HEK293 (cell line): ENCODE results near the gene IGFL2.
A peak's percentile ranks its signal among the peaks of the same experiment; 100 is the strongest.
"Not testable (repeated sequence)": the region's sequence is repeated elsewhere in the genome, so short reads cannot be mapped to it uniquely, and the experiment has no call there.

Source experiments
- CTCF ChIA-PET: fragments of 350-600 bp; formaldehyde crosslinking; extraction: SDS; loops from one replicate; lab custom pipeline; 2021; ENCODE audit warnings: antibody characterized with exemption; lab: Yijun Ruan, JAX
- POLR2A ChIA-PET: fragments of 300-600 bp; formaldehyde crosslinking; extraction: SDS; loops from one replicate; lab custom pipeline; 2020; ENCODE audit warnings: antibody characterized with exemption, inconsistent platforms; lab: Yijun Ruan, JAX
- H3K27ac ChIP-seq: fragments of 200-500 bp; sonication (Bioruptor generic); 2 replicates; pipeline ENCODE4 v1.5.1; 2014; ENCODE audit warnings: low read depth, low read length, control low read depth, inconsistent platforms; ENCODE audit errors: extremely low read depth
- H3K36me3 ChIP-seq, 2 experiments: fragments of 200-500 bp in 1 of 2; sonication (Bioruptor generic) in 1 of 2; 1 replicate in 1 of 2; 2 replicates in 1 of 2; pipeline ENCODE4 v1.5.1; 2014 to 2017; ENCODE audit warnings: inconsistent platforms in 2 of 2, low read length in 2 of 2; ENCODE audit not compliant: control insufficient read depth in 2 of 2, insufficient read depth in 1 of 2
- H3K4me1 ChIP-seq: fragments of 200-500 bp; sonication (Bioruptor generic); 2 replicates; pipeline ENCODE4 v1.5.1; 2014; ENCODE audit warnings: mild to moderate bottlenecking, low read length, inconsistent platforms; ENCODE audit not compliant: control insufficient read depth, insufficient read depth
- H3K4me3 ChIP-seq: 2 replicates; pipeline ENCODE4 v1.5.1; 2011; ENCODE audit warnings: low read depth, mild to moderate bottlenecking, control low read depth, low read length, moderate library complexity
- H3K9me3 ChIP-seq: fragments of 200-500 bp; sonication (Bioruptor generic); 2 replicates; pipeline ENCODE4 v1.5.1; 2014; ENCODE audit warnings: low read depth, low read length, inconsistent platforms; ENCODE audit not compliant: control insufficient read depth, insufficient read depth
- EGR2 ChIP-seq: fragments of 450-650 bp; formaldehyde crosslinking; IDR thresholded peaks from 2 replicates; pipeline ENCODE4 v1.5.1; 2016; ENCODE audit warnings: low read depth, missing biosample characterization, missing genetic modification characterization
- MYNN ChIP-seq: fragments of 450-650 bp; formaldehyde crosslinking; IDR thresholded peaks from 2 replicates; pipeline ENCODE4 v1.5.1; 2016; ENCODE audit warnings: missing biosample characterization, missing genetic modification characterization, borderline replicate concordance
- SCRT2 ChIP-seq: fragments of 450-650 bp; formaldehyde crosslinking; IDR thresholded peaks from 2 replicates; pipeline ENCODE4 v1.5.1; 2016; ENCODE audit warnings: missing biosample characterization, missing genetic modification characterization
- ZBTB8A ChIP-seq: fragments of 450-650 bp; formaldehyde crosslinking; IDR thresholded peaks from 2 replicates; pipeline ENCODE4 v1.5.1; 2016; ENCODE audit warnings: missing biosample characterization, missing genetic modification characterization
- ZFHX2 ChIP-seq: fragments of 450-650 bp; formaldehyde crosslinking; conservative IDR thresholded peaks from 2 replicates; pipeline ENCODE4 v1.5.1; 2016; ENCODE audit warnings: missing biosample characterization, missing genetic modification characterization
- ZNF169 ChIP-seq: fragments of 450-650 bp; formaldehyde crosslinking; IDR thresholded peaks from 2 replicates; pipeline ENCODE4 v1.5.1; 2016; ENCODE audit warnings: missing biosample characterization, missing genetic modification characterization
- ZNF202 ChIP-seq: fragments of 450-650 bp; formaldehyde crosslinking; IDR thresholded peaks from 2 replicates; pipeline ENCODE4 v1.5.1; 2016; ENCODE audit warnings: missing biosample characterization, missing genetic modification characterization, borderline replicate concordance
- ZNF280C ChIP-seq: fragments of 450-650 bp; formaldehyde crosslinking; IDR thresholded peaks from 2 replicates; pipeline ENCODE4 v1.5.1; 2016; ENCODE audit warnings: missing biosample characterization, missing genetic modification characterization
- ZNF423 ChIP-seq: fragments of 450-650 bp; formaldehyde crosslinking; IDR thresholded peaks from 2 replicates; pipeline ENCODE4 v1.5.1; 2016; ENCODE audit warnings: missing biosample characterization, missing genetic modification characterization
- ZNF548 ChIP-seq: fragments of 450-650 bp; formaldehyde crosslinking; IDR thresholded peaks from 2 replicates; pipeline ENCODE4 v1.5.1; 2016; ENCODE audit warnings: missing biosample characterization, missing genetic modification characterization
- ZNF549 ChIP-seq: fragments of 450-650 bp; IDR thresholded peaks from 2 replicates; pipeline ENCODE4 v1.5.1; 2018; ENCODE audit warnings: missing biosample characterization, missing genetic modification characterization, mild to moderate bottlenecking, inconsistent platforms, moderate library complexity
- ZNF600 ChIP-seq: fragments of 450-650 bp; formaldehyde crosslinking; IDR thresholded peaks from 2 replicates; pipeline ENCODE4 v1.5.1; 2016; ENCODE audit warnings: missing biosample characterization, missing genetic modification characterization
- TF ChIP-seq, protein P1 (sequence below): fragments of 450-650 bp; formaldehyde crosslinking; IDR thresholded peaks from 2 replicates; pipeline ENCODE4 v1.5.1; 2016; ENCODE audit warnings: missing biosample characterization, missing genetic modification characterization
- TF ChIP-seq, protein P2 (sequence below): fragments of 450-650 bp; formaldehyde crosslinking; IDR thresholded peaks from 2 replicates; pipeline ENCODE4 v1.5.1; 2017; ENCODE audit warnings: missing biosample characterization, missing genetic modification characterization

IGFL2 gene

GRCh38 chr19:46101293-46101692, 46.7 kb upstream of the IGFL2 start:
- ChIA-PET POLR2A (no interaction called here), CTCF (interaction anchor here (0.6 to 1.0 kb wide), 4 partner anchors 13 to 685 kb away, joined by 3 to 4 read pairs (median 4); no protein-coding TSS in a partner anchor)
- H3K36me3 ChIP-seq: no peaks in the 10 kb centered on the region
- H3K4me1 ChIP-seq: no peaks in the 10 kb centered on the region
- no peak overlapping the region for H3K27ac ChIP-seq
- no peak overlapping the region for H3K4me3 ChIP-seq
- H3K9me3 ChIP-seq: no peaks in the 10 kb centered on the region
- TF ChIP-seq SCRT2 (tag by site-specific recombination) (no peak), MYNN (no peak)
- TF ChIP-seq, protein P1, sequence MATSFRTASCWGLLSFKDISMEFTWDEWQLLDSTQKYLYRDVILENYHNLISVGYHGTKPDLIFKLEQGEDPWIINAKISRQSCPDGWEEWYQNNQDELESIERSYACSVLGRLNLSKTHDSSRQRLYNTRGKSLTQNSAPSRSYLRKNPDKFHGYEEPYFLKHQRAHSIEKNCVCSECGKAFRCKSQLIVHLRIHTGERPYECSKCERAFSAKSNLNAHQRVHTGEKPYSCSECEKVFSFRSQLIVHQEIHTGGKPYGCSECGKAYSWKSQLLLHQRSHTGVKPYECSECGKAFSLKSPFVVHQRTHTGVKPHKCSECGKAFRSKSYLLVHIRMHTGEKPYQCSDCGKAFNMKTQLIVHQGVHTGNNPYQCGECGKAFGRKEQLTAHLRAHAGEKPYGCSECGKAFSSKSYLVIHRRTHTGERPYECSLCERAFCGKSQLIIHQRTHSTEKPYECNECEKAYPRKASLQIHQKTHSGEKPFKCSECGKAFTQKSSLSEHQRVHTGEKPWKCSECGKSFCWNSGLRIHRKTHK: no peak
- TF ChIP-seq, protein P2, sequence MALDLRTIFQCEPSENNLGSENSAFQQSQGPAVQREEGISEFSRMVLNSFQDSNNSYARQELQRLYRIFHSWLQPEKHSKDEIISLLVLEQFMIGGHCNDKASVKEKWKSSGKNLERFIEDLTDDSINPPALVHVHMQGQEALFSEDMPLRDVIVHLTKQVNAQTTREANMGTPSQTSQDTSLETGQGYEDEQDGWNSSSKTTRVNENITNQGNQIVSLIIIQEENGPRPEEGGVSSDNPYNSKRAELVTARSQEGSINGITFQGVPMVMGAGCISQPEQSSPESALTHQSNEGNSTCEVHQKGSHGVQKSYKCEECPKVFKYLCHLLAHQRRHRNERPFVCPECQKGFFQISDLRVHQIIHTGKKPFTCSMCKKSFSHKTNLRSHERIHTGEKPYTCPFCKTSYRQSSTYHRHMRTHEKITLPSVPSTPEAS (tag by site-specific recombination): no peak

DNA sequence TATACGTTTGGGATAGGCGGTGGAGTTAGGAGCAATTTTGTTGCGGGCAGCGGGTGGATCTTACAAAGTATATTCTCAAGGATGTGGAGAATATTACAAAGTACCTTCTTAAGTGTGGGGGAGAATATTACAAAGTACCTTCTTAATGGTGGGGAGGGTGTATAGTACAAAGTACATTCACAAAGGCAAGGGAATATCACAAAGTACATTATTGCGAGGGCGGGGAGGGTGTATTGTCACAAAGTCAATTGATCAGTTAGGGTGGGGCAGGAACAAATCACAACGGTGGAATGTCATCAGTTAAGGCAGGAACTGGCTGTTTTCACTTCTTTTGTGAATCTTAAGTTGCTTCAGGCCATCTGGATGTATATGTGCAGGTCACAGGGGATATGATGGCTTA, 45.7 kb upstream of the IGFL2 start:
- H3K27ac ChIP-seq, H3K4me1 ChIP-seq, POLR2A ChIA-PET, H3K4me3 ChIP-seq, H3K9me3 ChIP-seq, H3K36me3 ChIP-seq: not testable (repeated sequence)
- CTCF ChIA-PET: interaction anchor here (0.8 kb wide), 1 partner anchor 20 kb away, joined by 3 read pairs; no protein-coding TSS in a partner anchor

DNA sequence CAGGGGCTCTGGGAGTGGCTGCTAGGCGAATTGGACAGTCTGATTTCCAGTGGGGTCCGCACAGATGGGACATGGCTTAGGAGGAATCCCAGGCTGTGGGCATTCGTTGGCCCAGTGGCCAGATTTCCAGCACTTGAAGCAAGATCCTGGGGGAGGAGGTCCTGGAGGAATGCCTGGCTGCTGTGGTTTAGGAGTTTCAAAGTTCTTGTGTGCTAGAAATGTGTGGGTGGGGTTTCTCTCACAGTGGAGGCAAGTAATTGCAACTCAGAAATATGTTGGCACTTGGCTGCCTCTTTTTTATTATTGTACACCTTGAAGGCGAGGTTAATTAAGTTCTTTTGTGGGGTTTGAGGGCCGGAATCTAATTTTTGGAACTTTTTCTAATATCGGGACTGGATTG, 40.7 kb upstream of the IGFL2 start:
- CTCF ChIA-PET: no interaction called here
- no peaks in the 10 kb centered on the region for H3K4me1 ChIP-seq
- H3K27ac ChIP-seq: no peak overlapping the region
- TF ChIP-seq EGR2 (peak; percentile 37; the same call in 1 of the 2 replicates), ZNF169 (tag by site-specific recombination) (no peak), ZFHX2 (tag by site-specific recombination) (peak; percentile 74)
- no peak overlapping the region for H3K4me3 ChIP-seq
- no peaks in the 10 kb centered on the region for H3K36me3 ChIP-seq
- no peaks in the 10 kb centered on the region for H3K9me3 ChIP-seq
- POLR2A ChIA-PET: no interaction called here

GRCh38 chr19:46109876-46110275, 38.2 kb upstream of the IGFL2 start:
- TF ChIP-seq ZNF202 (no peak), ZNF423 (tag by site-specific recombination) (no peak), ZBTB8A (tag by site-specific recombination) (no peak), ZNF549 (no peak), ZNF280C (tag by site-specific recombination) (no peak), ZNF600 (tag by site-specific recombination) (no peak), ZNF548 (tag by site-specific recombination) (no peak)
- TF ChIP-seq, all 188 proteins: peak for 0
- CTCF ChIA-PET: no interaction called here
- POLR2A ChIA-PET: no interaction called here

More at GRCh38 chr19:46109876-46110275, 38.2 kb upstream of the IGFL2 start:
- Histone ChIP-seq H3K4me3 (no peak overlapping the region), H3K4me1 (no peaks in the 10 kb centered on the region), H3K36me3 (no peaks in the 10 kb centered on the region), H3K9me3 (no peaks in the 10 kb centered on the region), H3K27ac (no peak overlapping the region)
